HCT116 (cell line): ENCODE data around the gene TMEM82. TPM values are rescaled to one million over a fixed set of nuclear protein-coding genes. Genes with fewer than 3 reads are reported as not detected.

Source experiments
- ATAC-seq: fragments of 200-7000 bp; cut with Tn5 transposase; 2 replicates; pipeline ENCODE4 v1.9.1; 2020; ENCODE audit warnings: mild to moderate bottlenecking, moderate library complexity
- BruUV-seq: library from RNA; stranded (reverse); fragments of 400-500 nt; replicated peaks from 2 replicates; lab custom pipeline; 2021; lab: Mats Ljungman, UMichigan
- CTCF ChIA-PET: fragments of 300-600 bp; sonication (Branson Sonifier 250); formaldehyde crosslinking; loops from one replicate; lab custom pipeline; 2021; ENCODE audit warnings: antibody characterized with exemption; lab: Charles Lee
- POLR2A ChIA-PET: fragments of 300-600, 350-600 bp; sonication (Branson Sonifier 250); formaldehyde crosslinking; loops from one replicate; lab custom pipeline; 2021; ENCODE audit warnings: antibody characterized with exemption; lab: Charles Lee
- RAD21 ChIA-PET, 2 experiments: fragments of 300-600 bp; sonication (Branson Sonifier 250); formaldehyde crosslinking; loops; one replicate each; lab custom pipeline; 2023; ENCODE audit warnings: low total read pairs in 2 of 2; ENCODE audit not compliant: uncharacterized antibody in 2 of 2, unreplicated experiment in 2 of 2, low non-redundant PET in 1 of 2; lab: Charles Lee
- DNase-seq: peaks from one replicate; pipeline ENCODE4 v3.0.0-alpha.2; 2010; ENCODE audit warnings: low read depth, low spot score
- H2AFZ ChIP-seq: fragments of 200-600 bp; shearing (Covaris generic), sonication (generic); 2 replicates; pipeline ENCODE4 v1.6.1; 2017; ENCODE audit warnings: low read depth, mixed run types, mixed read lengths, antibody characterized with exemption, low read length; ENCODE audit not compliant: poor library complexity, severe bottlenecking
- H3K27ac ChIP-seq: 2 replicates; pipeline ENCODE4 v1.5.1; 2012; ENCODE audit warnings: low read depth, low read length
- H3K27me3 ChIP-seq: fragments of 200-600 bp; sonication (generic); 2 replicates; pipeline ENCODE4 v1.6.1; 2016; ENCODE audit warnings: mixed run types, low read length, mixed read lengths; ENCODE audit not compliant: insufficient read depth
- H3K36me3 ChIP-seq, 2 experiments: fragments of 200-500 bp in 1 of 2; fragments of 200-600 bp in 1 of 2; sonication (Bioruptor generic) in 1 of 2; sonication (generic) in 1 of 2; 2 replicates each; pipeline versions ENCODE4 v1.5.1 to v1.6.1; 2014 to 2016; ENCODE audit warnings: low read length in 2 of 2, inconsistent platforms in 1 of 2, mixed read lengths in 1 of 2, mixed run types in 1 of 2; ENCODE audit not compliant: insufficient read depth in 2 of 2, control insufficient read depth in 1 of 2
- H3K4me1 ChIP-seq, 2 experiments: fragments of 200-600 bp in 1 of 2; sonication (generic) in 1 of 2; 2 replicates each; pipeline versions ENCODE4 v1.5.1 to v1.6.1; 2012 to 2017; ENCODE audit warnings: low read length in 2 of 2, inconsistent platforms in 1 of 2, mild to moderate bottlenecking in 1 of 2, mixed read lengths in 1 of 2, mixed run types in 1 of 2, moderate library complexity in 1 of 2; ENCODE audit not compliant: insufficient read depth in 2 of 2, control insufficient read depth in 1 of 2
- H3K4me2 ChIP-seq: fragments of 200-600 bp; sonication (generic); 2 replicates; pipeline ENCODE4 v1.6.1; 2017; ENCODE audit warnings: mixed run types, low read length, mixed read lengths
- H3K4me3 ChIP-seq, 2 experiments: fragments of 200-600 bp in 1 of 2; sonication (generic) in 1 of 2; replicated peaks in 1 of 2; 2 replicates each; pipeline ENCODE4 v1.5.1; 2011 to 2016; ENCODE audit warnings: low read length in 2 of 2, control low read depth in 1 of 2, low read depth in 1 of 2, mild to moderate bottlenecking in 1 of 2, mixed read lengths in 1 of 2, mixed run types in 1 of 2
- H3K79me2 ChIP-seq: fragments of 200-600 bp; sonication (generic); 2 replicates; pipeline ENCODE4 v1.6.1; 2017; ENCODE audit warnings: mild to moderate bottlenecking, mixed run types, low read length, moderate library complexity, mixed read lengths; ENCODE audit not compliant: insufficient read depth
- H3K9ac ChIP-seq: fragments of 200-600 bp; sonication (generic); 2 replicates; pipeline ENCODE4 v1.6.1; 2016; ENCODE audit warnings: low read length, mixed read lengths
- H3K9me2 ChIP-seq: fragments of 200-600 bp; sonication (generic), shearing (Covaris generic); 2 replicates; pipeline ENCODE4 v1.6.1; 2017; ENCODE audit warnings: mixed run types, mild to moderate bottlenecking, moderate library complexity; ENCODE audit not compliant: insufficient read depth
- H3K9me3 ChIP-seq, 2 experiments: fragments of 200-500 bp in 1 of 2; fragments of 200-600 bp in 1 of 2; sonication (Bioruptor generic) in 1 of 2; sonication (generic) in 1 of 2; 2 replicates each; pipeline ENCODE4 v1.6.1; 2014 to 2017; ENCODE audit warnings: low read length in 2 of 2, mixed read lengths in 2 of 2, inconsistent platforms in 1 of 2, low read depth in 1 of 2, mild to moderate bottlenecking in 1 of 2, mixed run types in 1 of 2, moderate library complexity in 1 of 2; ENCODE audit not compliant: control insufficient read depth in 1 of 2, insufficient read depth in 1 of 2
- H4K20me1 ChIP-seq: fragments of 200-600 bp; sonication (generic), shearing (Covaris generic); 2 replicates; pipeline ENCODE4 v1.6.1; 2017; ENCODE audit warnings: mixed run types, mild to moderate bottlenecking, moderate library complexity; ENCODE audit not compliant: insufficient read depth
- CBX3 ChIP-seq: IDR thresholded peaks from 2 replicates; pipeline ENCODE4 v1.6.1; 2012; ENCODE audit warnings: low read depth
- CEBPB ChIP-seq: IDR thresholded peaks from 2 replicates; pipeline ENCODE4 v1.6.1; 2012; ENCODE audit warnings: low read depth
- EGR1 ChIP-seq: IDR thresholded peaks from 2 replicates; pipeline ENCODE4 v1.6.1; 2012; ENCODE audit warnings: low read depth
- ELF1 ChIP-seq: IDR thresholded peaks from 2 replicates; pipeline ENCODE4 v1.6.1; 2012; ENCODE audit warnings: low read depth, borderline replicate concordance
- EZH2 ChIP-seq: fragments of 200-600 bp; sonication (generic); IDR thresholded peaks from 2 replicates; pipeline ENCODE4 v1.6.1; 2017; ENCODE audit warnings: antibody characterized with exemption, mixed run types
- EZH2phosphoT487 ChIP-seq: fragments of 200-600 bp; IDR thresholded peaks from 2 replicates; pipeline ENCODE4 v1.6.1; 2018; ENCODE audit warnings: antibody characterized with exemption, borderline replicate concordance
- FOSL1 ChIP-seq: IDR thresholded peaks from 2 replicates; pipeline ENCODE4 v1.6.1; 2012; ENCODE audit warnings: low read depth
- JUND ChIP-seq: IDR thresholded peaks from 2 replicates; pipeline ENCODE4 v1.6.1; 2012
- RAD21 ChIP-seq: IDR thresholded peaks from 2 replicates; pipeline ENCODE4 v1.6.1; 2012; ENCODE audit warnings: low read depth, mild to moderate bottlenecking
- SIN3A ChIP-seq: IDR thresholded peaks from 2 replicates; pipeline ENCODE4 v1.6.1; 2012; ENCODE audit warnings: low read depth
- TCF7L2 ChIP-seq: IDR thresholded peaks from 2 replicates; pipeline ENCODE4 v1.7.0; 2011; ENCODE audit warnings: borderline replicate concordance, inconsistent platforms; ENCODE audit not compliant: insufficient read depth, insufficient read length; ENCODE audit errors: extremely low read depth
- YY1 ChIP-seq: IDR thresholded peaks from 2 replicates; pipeline ENCODE4 v1.6.1; 2011; ENCODE audit warnings: low read length, low read depth, moderate library complexity, mild to moderate bottlenecking; ENCODE audit not compliant: insufficient replicate concordance; ENCODE audit errors: extremely low read depth
- ZFX ChIP-seq: fragments of 450-650 bp; IDR thresholded peaks from 2 replicates; pipeline ENCODE4 v1.6.1; 2017
- ZNF274 ChIP-seq: fragments of 200-500 bp; sonication (Bioruptor generic); IDR thresholded peaks from 2 replicates; pipeline ENCODE4 v1.6.1; 2014; ENCODE audit warnings: mild to moderate bottlenecking, low read depth, low read length, inconsistent platforms
- intact Hi-C: fragments of 100-400 bp; cut with micrococcal nuclease; formaldehyde crosslinking; loops from 2 replicates; pipeline ENCODE4 v1.10.0; 2022
- total RNA-seq: library from RNA; stranded (reverse); gene quantifications from one replicate; pipeline ENCODE4 v1.2.1, GENCODE V29; 2021; ENCODE audit not compliant: unreplicated experiment
- TF ChIP-seq, protein P1 (sequence below): IDR thresholded peaks from 2 replicates; pipeline ENCODE4 v1.6.1; 2011; ENCODE audit warnings: mild to moderate bottlenecking, low read length, moderate library complexity; ENCODE audit not compliant: insufficient replicate concordance; ENCODE audit errors: extremely low read depth
- TF ChIP-seq, protein P2 (sequence below): IDR thresholded peaks from 2 replicates; pipeline ENCODE4 v1.6.1; 2012
- TF ChIP-seq, protein P3 (sequence below): IDR thresholded peaks from 2 replicates; pipeline ENCODE4 v1.6.1; 2012; ENCODE audit warnings: low read depth
- TF ChIP-seq, protein P4 (sequence below), 3 experiments: fragments of 200-600 bp in 1 of 3; sonication (generic) in 1 of 3; IDR thresholded peaks in 2 of 3; conservative IDR thresholded peaks in 1 of 3; 2 replicates each; pipeline ENCODE4 v1.5.1; 2012 to 2017; ENCODE audit warnings: low read depth in 2 of 3, low read length in 2 of 3, antibody characterized with exemption in 1 of 3, borderline replicate concordance in 1 of 3, control low read depth in 1 of 3, mild to moderate bottlenecking in 1 of 3, mixed read lengths in 1 of 3, mixed run types in 1 of 3, moderate library complexity in 1 of 3; ENCODE audit not compliant: insufficient read depth in 1 of 3

The TMEM82 gene
- total RNA-seq, 1 experiment from 2014 or later, result not detected

DNA sequence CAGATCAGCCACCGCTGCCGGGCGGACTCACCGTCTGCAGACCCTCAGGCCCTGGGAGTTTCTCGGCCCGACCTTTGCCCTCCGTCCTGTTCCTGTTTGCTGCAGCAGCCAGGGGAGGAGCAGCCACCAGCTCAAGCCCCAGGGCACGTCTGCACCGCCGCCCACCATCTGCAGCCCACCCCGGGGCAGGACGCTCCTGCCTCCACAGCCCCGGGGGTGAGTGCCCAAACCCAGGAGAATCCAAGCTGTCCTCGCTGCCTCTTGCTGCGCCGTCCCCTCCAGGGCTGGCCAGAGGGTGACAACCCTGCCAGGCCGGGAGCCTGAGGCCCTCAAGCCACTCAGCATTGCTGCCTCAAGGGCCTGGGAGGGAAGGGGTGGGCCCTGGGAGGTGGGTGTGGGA, 7.4 kb upstream of the TMEM82 start:
- no peak overlapping the region for H3K27ac ChIP-seq
- TF ChIP-seq TCF7L2 (no peak), ZFX (no peak), CBX3 (no peak), EGR1 (no peak), ELF1 (no peak), ZNF274 (no peak), EZH2phosphoT487 (no peak), RAD21 (no peak), SIN3A (no peak), CEBPB (no peak), EZH2 (no peak), JUND (no peak), YY1 (no peak), FOSL1 (no peak)
- TF ChIP-seq, protein P1, sequence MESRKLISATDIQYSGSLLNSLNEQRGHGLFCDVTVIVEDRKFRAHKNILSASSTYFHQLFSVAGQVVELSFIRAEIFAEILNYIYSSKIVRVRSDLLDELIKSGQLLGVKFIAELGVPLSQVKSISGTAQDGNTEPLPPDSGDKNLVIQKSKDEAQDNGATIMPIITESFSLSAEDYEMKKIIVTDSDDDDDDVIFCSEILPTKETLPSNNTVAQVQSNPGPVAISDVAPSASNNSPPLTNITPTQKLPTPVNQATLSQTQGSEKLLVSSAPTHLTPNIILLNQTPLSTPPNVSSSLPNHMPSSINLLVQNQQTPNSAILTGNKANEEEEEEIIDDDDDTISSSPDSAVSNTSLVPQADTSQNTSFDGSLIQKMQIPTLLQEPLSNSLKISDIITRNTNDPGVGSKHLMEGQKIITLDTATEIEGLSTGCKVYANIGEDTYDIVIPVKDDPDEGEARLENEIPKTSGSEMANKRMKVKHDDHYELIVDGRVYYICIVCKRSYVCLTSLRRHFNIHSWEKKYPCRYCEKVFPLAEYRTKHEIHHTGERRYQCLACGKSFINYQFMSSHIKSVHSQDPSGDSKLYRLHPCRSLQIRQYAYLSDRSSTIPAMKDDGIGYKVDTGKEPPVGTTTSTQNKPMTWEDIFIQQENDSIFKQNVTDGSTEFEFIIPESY, result no peak
- TF ChIP-seq, protein P2, sequence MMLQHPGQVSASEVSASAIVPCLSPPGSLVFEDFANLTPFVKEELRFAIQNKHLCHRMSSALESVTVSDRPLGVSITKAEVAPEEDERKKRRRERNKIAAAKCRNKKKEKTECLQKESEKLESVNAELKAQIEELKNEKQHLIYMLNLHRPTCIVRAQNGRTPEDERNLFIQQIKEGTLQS, result no peak
- TF ChIP-seq, protein P3, sequence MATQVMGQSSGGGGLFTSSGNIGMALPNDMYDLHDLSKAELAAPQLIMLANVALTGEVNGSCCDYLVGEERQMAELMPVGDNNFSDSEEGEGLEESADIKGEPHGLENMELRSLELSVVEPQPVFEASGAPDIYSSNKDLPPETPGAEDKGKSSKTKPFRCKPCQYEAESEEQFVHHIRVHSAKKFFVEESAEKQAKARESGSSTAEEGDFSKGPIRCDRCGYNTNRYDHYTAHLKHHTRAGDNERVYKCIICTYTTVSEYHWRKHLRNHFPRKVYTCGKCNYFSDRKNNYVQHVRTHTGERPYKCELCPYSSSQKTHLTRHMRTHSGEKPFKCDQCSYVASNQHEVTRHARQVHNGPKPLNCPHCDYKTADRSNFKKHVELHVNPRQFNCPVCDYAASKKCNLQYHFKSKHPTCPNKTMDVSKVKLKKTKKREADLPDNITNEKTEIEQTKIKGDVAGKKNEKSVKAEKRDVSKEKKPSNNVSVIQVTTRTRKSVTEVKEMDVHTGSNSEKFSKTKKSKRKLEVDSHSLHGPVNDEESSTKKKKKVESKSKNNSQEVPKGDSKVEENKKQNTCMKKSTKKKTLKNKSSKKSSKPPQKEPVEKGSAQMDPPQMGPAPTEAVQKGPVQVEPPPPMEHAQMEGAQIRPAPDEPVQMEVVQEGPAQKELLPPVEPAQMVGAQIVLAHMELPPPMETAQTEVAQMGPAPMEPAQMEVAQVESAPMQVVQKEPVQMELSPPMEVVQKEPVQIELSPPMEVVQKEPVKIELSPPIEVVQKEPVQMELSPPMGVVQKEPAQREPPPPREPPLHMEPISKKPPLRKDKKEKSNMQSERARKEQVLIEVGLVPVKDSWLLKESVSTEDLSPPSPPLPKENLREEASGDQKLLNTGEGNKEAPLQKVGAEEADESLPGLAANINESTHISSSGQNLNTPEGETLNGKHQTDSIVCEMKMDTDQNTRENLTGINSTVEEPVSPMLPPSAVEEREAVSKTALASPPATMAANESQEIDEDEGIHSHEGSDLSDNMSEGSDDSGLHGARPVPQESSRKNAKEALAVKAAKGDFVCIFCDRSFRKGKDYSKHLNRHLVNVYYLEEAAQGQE, result no peak
- TF ChIP-seq, protein P4, sequence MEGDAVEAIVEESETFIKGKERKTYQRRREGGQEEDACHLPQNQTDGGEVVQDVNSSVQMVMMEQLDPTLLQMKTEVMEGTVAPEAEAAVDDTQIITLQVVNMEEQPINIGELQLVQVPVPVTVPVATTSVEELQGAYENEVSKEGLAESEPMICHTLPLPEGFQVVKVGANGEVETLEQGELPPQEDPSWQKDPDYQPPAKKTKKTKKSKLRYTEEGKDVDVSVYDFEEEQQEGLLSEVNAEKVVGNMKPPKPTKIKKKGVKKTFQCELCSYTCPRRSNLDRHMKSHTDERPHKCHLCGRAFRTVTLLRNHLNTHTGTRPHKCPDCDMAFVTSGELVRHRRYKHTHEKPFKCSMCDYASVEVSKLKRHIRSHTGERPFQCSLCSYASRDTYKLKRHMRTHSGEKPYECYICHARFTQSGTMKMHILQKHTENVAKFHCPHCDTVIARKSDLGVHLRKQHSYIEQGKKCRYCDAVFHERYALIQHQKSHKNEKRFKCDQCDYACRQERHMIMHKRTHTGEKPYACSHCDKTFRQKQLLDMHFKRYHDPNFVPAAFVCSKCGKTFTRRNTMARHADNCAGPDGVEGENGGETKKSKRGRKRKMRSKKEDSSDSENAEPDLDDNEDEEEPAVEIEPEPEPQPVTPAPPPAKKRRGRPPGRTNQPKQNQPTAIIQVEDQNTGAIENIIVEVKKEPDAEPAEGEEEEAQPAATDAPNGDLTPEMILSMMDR (IDR thresholded peaks at IDR 0.05 in 2 of 3, conservative IDR thresholded peaks at IDR 0.05 in 1 of 3; ENCODE audit: borderline replicate concordance in 1 of 3, insufficient read depth in 1 of 3, low read depth in 2 of 3, low read length in 2 of 3), result no peak
- no peaks in the 10 kb centered on the region for H3K9me3 ChIP-seq
- no peak for DNase-seq
- no peak overlapping the region for H3K9ac ChIP-seq
- H3K9me2 ChIP-seq, result no peaks in the 10 kb centered on the region
- H4K20me1 ChIP-seq, result no peaks in the 10 kb centered on the region
- no peaks in the 10 kb centered on the region for H3K79me2 ChIP-seq
- no peaks in the 10 kb centered on the region for H3K27me3 ChIP-seq
- BruUV-seq, result no TSS peak
- ATAC-seq, result no peak
- H3K36me3 ChIP-seq, result peaks cover 0 to 5% of the 10 kb centered on the region in 2 experiments; a peak in 1 of 4 replicates
- ChIA-PET RAD21 (no interaction called here), CTCF (no interaction called here), POLR2A (no interaction called here)
- H3K4me3 ChIP-seq, result no peak overlapping the region
- no peak overlapping the region for H2AFZ ChIP-seq
- H3K4me2 ChIP-seq, result no peak overlapping the region
- intact Hi-C loops, result no loop called here
- peaks cover 0 to 3% of the 10 kb centered on the region in 2 experiments; a peak in 1 of 4 replicates for H3K4me1 ChIP-seq
